HG02970 (cell line): Measurements from ENCODE around the gene HIPK4.
"Not testable (repeated sequence)": the region's sequence is repeated elsewhere in the genome, so short reads cannot be mapped to it uniquely, and the experiment has no call there.

Experiments
- ATAC-seq: cut with Tn5 transposase; IDR thresholded peaks from one replicate; pipeline ENCODE4 v1.9.1; 2021; ENCODE audit warnings: mild to moderate bottlenecking, moderate library complexity, moderate number of reproducible peaks; ENCODE audit not compliant: unreplicated experiment, low FRiP score

The HIPK4 gene

GRCh38 chr19:40341601-40342482 lies 48.1 kb downstream of the HIPK4 start:
- ATAC-seq = no peak

GRCh38 chr19:40339018-40339728 lies 50.8 kb downstream of the HIPK4 start:
- no peak for ATAC-seq

GRCh38 chr19:40337594-40337993 lies 52.4 kb downstream of the HIPK4 start:
- no peak for ATAC-seq

- ATAC-seq = no peak
These were observed 52.9 kb downstream of the HIPK4 start for GRCh38 chr19:40337107-40337506.

- ATAC-seq = no peak
These were observed 53.4 kb downstream of the HIPK4 start for GRCh38 chr19:40336601-40336900.

DNA sequence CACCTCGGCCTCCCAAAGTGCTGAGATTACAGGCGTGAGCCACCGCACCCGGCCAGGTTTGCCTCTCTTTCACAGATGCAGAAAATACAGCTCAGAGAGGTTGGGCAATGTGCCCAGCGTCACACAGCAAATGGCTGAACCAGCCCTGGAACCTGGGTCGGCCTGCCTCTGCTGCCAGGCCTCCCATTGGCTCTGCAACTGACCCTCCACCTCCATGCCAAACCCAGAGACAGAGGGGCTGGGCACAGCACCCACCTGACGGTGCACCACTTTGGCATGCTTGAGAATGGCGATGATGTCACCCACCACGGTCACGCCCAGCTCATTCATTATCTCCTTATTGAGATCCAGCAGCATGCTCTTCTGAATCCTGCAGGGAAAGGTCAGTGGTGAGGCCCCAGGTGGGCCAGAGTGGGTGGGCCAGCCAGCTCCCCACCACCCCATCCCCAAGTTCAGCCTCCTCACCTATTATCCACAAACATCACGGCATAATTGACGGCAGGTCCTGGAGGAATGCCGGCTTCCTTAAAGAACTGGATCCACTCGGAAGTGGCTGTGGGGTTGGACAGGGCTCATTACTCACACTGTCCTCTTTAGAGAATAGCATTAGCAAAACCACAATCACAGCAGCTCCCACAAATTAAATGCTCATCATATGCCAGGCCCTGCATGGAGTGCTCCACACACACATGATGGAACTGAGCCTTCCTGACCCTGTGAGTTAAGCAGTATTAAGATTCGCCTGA lies 54.0 kb downstream of the HIPK4 start:
- no peak for ATAC-seq

- no peak for ATAC-seq
These were observed 54.9 kb downstream of the HIPK4 start for GRCh38 chr19:40335101-40335500.

GRCh38 chr19:40333083-40333482 lies 56.9 kb downstream of the HIPK4 start:
- ATAC-seq = not testable (repeated sequence)

DNA sequence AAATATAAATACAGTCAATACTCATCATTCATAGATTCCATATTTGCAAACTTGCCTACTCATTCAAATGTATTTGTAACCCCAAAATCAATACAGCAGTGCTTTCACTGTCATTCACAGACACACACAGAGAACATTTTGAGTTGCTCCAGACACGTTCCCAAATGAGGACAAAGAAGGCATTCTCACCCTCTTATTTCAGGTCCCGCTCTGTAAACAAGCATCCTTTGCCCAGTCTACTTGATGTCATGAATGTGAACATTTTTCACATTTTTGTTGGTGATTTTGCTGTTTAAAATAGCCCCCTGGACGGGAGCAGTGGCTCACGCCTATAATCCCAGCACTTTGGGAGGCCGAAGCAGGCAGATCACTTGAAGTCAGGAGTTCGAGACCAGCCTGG lies 57.3 kb downstream of the HIPK4 start:
- ATAC-seq = no peak

- ATAC-seq = no peak
These were observed 58.9 kb downstream of the HIPK4 start for GRCh38 chr19:40331052-40331451.
